AG08395 (cell line): ENCODE results near the gene LPIN3.
"Not testable (repeated sequence)": the region's sequence is repeated elsewhere in the genome, so short reads cannot be mapped to it uniquely, and the experiment has no call there.

Source experiments
- DNase-seq: peaks from one replicate; pipeline ENCODE4 v3.0.0; 2012; ENCODE audit warnings: mixed read lengths, low spot score

Gene LPIN3, protein sequence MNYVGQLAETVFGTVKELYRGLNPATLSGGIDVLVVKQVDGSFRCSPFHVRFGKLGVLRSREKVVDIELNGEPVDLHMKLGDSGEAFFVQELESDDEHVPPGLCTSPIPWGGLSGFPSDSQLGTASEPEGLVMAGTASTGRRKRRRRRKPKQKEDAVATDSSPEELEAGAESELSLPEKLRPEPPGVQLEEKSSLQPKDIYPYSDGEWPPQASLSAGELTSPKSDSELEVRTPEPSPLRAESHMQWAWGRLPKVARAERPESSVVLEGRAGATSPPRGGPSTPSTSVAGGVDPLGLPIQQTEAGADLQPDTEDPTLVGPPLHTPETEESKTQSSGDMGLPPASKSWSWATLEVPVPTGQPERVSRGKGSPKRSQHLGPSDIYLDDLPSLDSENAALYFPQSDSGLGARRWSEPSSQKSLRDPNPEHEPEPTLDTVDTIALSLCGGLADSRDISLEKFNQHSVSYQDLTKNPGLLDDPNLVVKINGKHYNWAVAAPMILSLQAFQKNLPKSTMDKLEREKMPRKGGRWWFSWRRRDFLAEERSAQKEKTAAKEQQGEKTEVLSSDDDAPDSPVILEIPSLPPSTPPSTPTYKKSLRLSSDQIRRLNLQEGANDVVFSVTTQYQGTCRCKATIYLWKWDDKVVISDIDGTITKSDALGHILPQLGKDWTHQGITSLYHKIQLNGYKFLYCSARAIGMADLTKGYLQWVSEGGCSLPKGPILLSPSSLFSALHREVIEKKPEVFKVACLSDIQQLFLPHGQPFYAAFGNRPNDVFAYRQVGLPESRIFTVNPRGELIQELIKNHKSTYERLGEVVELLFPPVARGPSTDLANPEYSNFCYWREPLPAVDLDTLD

GRCh38 chr20:41340327-41341055, at the start of gene LPIN3:
Gene LPIN3 (plus strand): TSS chr20:41340821. CDS start chr20:41345804, 4,983 bp downstream.
- peak; percentile 96 for DNase-seq

GRCh38 chr20:41293269-41294037, 47.2 kb upstream of the LPIN3 start:
- peak; percentile 40 for DNase-seq

DNA sequence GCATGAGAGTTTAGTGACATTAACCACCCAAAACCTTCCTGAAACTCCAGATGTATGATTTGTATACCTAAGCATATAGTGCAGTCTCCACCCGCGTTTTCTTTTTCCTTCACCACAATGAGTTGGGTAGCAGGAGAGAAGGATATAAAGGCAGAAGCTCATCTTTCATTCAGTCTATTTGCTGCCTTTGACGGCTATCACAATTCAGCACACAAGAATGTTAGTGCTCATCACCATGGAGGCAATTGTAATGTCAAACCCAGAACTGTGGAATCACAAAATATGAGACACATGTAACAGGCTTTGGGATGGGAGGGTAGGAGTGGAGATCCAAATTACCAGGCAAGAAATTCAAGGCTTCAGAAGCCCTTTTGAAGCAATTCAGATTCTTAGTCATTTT, 40.7 kb upstream of the LPIN3 start:
- DNase-seq: peak; percentile 36

DNA sequence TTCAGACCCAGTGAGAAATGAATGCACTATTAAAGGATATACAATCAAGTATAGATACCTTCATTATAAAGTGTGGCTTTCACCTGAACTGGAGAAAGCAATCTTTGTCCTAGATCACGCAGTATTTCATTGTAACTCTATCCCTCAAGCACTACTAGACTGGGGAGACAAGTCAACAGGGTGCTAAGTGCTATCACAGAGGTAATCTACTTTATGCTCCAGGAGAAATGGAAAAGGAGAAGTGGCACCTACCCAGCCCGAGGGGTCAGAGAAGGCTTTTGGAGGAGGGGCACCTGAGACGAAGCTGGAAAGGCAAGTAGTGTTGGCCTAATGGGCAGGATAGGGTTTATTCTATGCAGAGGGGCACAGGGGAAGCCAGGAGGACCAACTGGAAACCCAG, 40.2 kb upstream of the LPIN3 start:
- no peak for DNase-seq

- no peak for DNase-seq
Measured at GRCh38 chr20:41300886-41301285, 39.7 kb upstream of the LPIN3 start.

DNA sequence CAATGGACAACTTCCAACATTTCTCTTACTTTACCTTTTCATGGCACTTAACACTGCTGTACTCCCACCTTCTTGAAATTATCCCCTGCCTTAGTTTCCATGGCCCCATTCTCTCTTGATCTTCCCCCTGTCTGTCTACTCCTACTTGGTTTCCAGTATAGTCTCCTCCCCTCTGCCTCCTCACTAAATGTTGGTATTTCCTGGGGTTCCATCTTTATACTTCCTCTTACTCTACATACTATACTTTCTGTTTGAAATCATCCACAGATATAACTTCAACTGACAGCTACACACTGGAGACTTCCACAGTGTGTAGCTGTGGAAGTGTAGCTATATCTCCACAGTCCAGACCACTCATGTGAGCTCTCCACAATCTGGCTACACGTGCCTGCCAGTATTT, 36.6 kb upstream of the LPIN3 start:
- DNase-seq: no peak

DNA sequence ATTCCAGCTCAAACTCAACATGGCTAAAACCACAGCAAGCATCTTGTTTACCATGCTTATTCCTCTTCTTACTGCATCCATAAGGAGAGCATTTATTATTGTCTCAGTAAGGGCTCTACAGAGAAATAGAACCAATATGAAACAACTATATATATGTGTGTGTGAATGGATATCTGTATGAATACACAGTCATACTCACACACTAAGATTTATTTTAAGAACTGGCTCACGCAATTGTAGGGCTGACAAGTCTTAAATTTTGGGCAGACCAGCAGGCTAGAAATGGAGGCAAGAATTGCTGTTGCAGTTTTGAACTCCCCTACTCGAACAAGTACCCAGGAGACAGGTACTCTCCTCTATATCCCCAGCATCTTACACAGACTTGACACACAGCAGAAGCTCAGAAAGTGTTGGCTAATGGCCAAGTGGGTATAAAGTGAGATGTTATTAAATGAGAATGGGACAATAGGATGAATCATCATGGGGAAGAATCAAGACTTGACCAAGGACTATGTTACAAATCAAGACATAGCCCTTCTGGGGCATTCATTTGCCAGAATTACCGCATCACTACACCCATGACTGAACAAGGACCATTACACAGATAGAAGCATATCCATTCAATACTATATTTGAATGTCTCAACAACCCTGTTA, 36.1 kb upstream of the LPIN3 start:
- DNase-seq: no peak

GRCh38 chr20:41306061-41306727, 34.4 kb upstream of the LPIN3 start:
- no peak for DNase-seq

- no peak for DNase-seq
Measured at GRCh38 chr20:41307021-41307420, 33.6 kb upstream of the LPIN3 start.

- peak; percentile 61 for DNase-seq
Measured at GRCh38 chr20:41308290-41308711, 32.3 kb upstream of the LPIN3 start.

- peak; percentile 26 for DNase-seq
Measured at GRCh38 chr20:41308726-41309413, 31.8 kb upstream of the LPIN3 start.

GRCh38 chr20:41309817-41310216, 30.8 kb upstream of the LPIN3 start:
- DNase-seq: peak; percentile 76

- not testable (repeated sequence) for DNase-seq
Measured at GRCh38 chr20:41312009-41312408, 28.6 kb upstream of the LPIN3 start.

GRCh38 chr20:41314386-41314785, 26.2 kb upstream of the LPIN3 start:
- no peak for DNase-seq

- no peak for DNase-seq
Measured at GRCh38 chr20:41316051-41316450, 24.6 kb upstream of the LPIN3 start.

DNA sequence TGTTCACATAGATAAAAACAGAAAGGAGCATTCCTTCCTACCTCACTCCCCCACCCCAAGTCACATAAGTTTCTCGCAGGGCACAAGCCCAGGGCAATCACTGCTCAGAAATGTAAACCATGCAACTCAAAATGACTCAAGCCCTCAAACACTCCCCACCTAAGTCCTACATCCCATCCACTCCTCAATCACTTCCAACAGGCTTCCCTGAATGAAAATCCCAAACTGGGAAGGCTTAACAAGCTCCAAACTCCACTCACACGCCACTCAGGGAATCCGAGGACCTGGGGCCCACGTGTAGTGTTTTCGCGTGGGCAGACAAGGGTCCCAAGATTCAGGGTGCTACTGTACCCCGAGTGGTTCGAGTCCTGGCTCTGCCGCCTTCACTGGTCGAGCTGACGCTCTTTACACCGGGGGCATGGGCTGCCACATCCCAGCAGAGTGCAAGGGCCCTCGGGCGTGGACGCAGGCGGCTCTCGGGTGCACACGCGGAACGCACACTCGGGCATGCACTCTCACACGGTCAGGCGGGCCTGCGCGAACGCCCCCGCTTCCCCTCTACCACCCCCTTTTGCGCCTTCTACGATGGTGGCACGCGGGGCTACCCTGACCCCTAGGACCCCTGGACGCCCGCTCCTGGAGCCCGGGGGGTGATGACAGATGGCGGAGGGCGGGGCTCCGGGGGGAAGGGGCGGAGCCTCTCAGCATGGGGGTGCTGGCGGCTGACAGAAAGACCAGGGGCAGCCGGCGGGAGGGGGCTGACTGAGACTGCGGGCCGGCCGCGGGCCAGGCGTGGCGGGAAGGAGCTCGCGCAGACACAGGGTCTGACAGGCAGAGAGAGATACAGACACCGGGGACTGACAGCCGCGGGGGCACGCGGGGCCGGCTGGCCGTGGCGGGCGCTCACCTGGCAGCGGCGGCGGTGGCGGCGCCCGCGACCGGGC, 23.7 kb upstream of the LPIN3 start:
- peak; percentile 81 for DNase-seq

GRCh38 chr20:41317546-41318270, 22.9 kb upstream of the LPIN3 start, which contains the start of gene ZHX3:
Gene ZHX3 (minus strand): TSS chr20:41317731. CDS start chr20:41204916, 112,815 bp downstream.
- peak; percentile 100 for DNase-seq

- no peak for DNase-seq
Measured at GRCh38 chr20:41318271-41318649, 22.4 kb upstream of the LPIN3 start.
